Measurements from ENCODE around the gene PARK7.

PARK7 gene

DNA sequence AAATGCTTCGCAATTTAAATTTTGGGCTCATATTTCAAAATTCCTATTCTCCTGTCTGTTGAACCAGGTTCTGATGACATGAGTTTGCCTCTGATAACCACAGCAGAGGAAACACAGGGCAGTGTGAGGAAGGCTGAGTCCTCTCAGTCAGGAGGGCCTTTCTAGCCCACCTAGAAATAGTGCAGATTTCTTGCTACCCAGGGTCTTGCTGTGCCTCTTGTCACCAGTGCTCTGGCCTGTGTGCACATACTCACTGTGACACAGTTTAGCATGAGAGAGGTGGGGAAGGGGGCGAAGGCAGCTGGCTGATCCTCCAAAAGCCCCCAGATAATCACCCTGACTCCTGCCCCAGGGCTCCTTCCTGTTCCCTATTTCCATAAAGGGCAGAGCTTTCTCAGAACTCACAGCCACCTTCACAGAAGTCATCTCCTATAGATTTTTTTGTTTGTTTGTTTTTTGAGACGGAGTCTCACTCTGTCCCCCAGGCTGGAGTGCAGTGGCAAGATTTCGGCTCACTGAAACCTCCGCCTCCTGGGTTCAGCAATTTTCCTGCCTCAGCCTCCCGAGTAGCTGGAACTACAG is 40.9 kb downstream of the PARK7 start:
- Histone ChIP-seq H3K27me3 (ENCODE audit: insufficient read depth, low read depth) (no peaks in the 10 kb centered on the region), H4K20me1 (ENCODE audit: insufficient read depth) (no peaks in the 10 kb centered on the region), H3K4me3 (IDR thresholded peaks at IDR 0.05; ENCODE audit: insufficient read depth, low read depth, low read length) (no peak overlapping the region), H3K4me2 (no peak overlapping the region), H3K4me1 (ENCODE audit: low read depth, poor library complexity, severe bottlenecking) (no peaks in the 10 kb centered on the region), H2AFZ (ENCODE audit: low read depth) (no peak overlapping the region), H3K36me3 (ENCODE audit: insufficient read depth) (no peaks in the 10 kb centered on the region), H3K79me2 (ENCODE audit: insufficient read depth, low read depth) (no peaks in the 10 kb centered on the region), H3K9ac (no peak overlapping the region), H3K27ac (no peak overlapping the region)
- TF ChIP-seq, protein P1, sequence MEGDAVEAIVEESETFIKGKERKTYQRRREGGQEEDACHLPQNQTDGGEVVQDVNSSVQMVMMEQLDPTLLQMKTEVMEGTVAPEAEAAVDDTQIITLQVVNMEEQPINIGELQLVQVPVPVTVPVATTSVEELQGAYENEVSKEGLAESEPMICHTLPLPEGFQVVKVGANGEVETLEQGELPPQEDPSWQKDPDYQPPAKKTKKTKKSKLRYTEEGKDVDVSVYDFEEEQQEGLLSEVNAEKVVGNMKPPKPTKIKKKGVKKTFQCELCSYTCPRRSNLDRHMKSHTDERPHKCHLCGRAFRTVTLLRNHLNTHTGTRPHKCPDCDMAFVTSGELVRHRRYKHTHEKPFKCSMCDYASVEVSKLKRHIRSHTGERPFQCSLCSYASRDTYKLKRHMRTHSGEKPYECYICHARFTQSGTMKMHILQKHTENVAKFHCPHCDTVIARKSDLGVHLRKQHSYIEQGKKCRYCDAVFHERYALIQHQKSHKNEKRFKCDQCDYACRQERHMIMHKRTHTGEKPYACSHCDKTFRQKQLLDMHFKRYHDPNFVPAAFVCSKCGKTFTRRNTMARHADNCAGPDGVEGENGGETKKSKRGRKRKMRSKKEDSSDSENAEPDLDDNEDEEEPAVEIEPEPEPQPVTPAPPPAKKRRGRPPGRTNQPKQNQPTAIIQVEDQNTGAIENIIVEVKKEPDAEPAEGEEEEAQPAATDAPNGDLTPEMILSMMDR (conservative IDR thresholded peaks at IDR 0.05; ENCODE audit: low read depth, low read length), result no peak

DNA sequence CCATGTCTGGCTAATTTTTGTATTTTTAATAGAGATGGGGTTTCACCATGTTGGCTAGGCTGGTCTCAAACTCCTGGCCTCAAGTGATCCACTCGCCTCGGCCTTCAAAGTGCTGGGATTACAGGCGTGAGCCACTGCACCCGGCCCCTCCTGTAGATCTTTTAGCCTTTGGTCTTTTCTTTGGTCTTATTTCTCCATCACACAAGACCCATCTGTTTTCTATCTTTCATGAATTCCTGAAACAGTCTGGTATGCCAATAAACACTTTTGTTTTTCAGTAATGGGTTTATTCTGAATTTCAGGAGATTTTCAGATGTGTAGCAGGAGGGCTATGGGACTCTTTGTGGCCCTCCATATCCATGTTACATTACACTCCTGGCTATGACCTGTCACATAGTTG is 41.4 kb downstream of the PARK7 start:
- H3K9ac ChIP-seq, result no peak overlapping the region
- no peaks in the 10 kb centered on the region for H4K20me1 ChIP-seq (ENCODE audit: insufficient read depth)
- H3K27me3 ChIP-seq (ENCODE audit: insufficient read depth, low read depth), result no peaks in the 10 kb centered on the region
- no peaks in the 10 kb centered on the region for H3K79me2 ChIP-seq (ENCODE audit: insufficient read depth, low read depth)
- no peaks in the 10 kb centered on the region for H3K4me1 ChIP-seq (ENCODE audit: low read depth, poor library complexity, severe bottlenecking)
- H2AFZ ChIP-seq (ENCODE audit: low read depth), result no peak overlapping the region
- H3K4me2 ChIP-seq, result no peak overlapping the region
- TF ChIP-seq, protein P1 (conservative IDR thresholded peaks at IDR 0.05; ENCODE audit: low read depth, low read length), result no peak
- H3K27ac ChIP-seq, result no peak overlapping the region
- H3K4me3 ChIP-seq (IDR thresholded peaks at IDR 0.05; ENCODE audit: insufficient read depth, low read depth, low read length), result no peak overlapping the region
- no peaks in the 10 kb centered on the region for H3K36me3 ChIP-seq (ENCODE audit: insufficient read depth)

DNA sequence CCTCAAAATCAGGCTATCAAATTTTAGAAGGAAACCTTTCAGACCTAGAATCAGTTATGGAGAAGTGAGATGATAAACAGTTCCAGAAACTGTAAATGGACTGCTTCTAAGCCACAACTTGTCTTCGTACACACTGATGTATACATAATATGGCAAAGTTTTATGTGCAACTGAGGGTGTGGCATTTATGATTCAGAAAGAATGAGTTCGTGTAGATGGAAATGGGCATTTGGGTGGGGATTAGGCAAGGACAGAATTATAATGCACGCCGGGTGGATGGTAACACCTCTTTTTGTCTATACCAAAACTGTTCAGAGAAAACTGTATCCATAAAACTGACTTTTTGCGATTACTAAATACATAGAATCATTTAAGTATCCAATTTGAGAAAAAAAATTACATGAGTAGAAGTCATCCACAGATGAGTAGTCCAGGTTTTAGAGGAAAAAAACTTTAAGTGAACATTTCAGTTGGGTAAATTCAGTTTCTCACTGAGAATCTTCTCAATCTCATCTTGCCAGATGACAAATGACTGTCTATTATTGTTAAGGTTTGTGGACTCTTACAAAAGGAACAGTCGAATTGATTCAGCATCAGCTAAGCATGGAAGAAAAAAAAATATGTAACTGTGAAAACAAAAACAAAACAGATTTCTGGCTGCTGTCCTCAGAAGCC is 42.1 kb downstream of the PARK7 start:
- Histone ChIP-seq H3K4me1 (ENCODE audit: low read depth, poor library complexity, severe bottlenecking) (no peaks in the 10 kb centered on the region), H4K20me1 (ENCODE audit: insufficient read depth) (no peaks in the 10 kb centered on the region), H3K27ac (no peak overlapping the region), H3K4me2 (no peak overlapping the region), H3K36me3 (ENCODE audit: insufficient read depth) (no peaks in the 10 kb centered on the region), H3K4me3 (IDR thresholded peaks at IDR 0.05; ENCODE audit: insufficient read depth, low read depth, low read length) (no peak overlapping the region), H3K9ac (no peak overlapping the region), H3K27me3 (ENCODE audit: insufficient read depth, low read depth) (no peaks in the 10 kb centered on the region), H2AFZ (ENCODE audit: low read depth) (no peak overlapping the region), H3K79me2 (ENCODE audit: insufficient read depth, low read depth) (no peaks in the 10 kb centered on the region)
- TF ChIP-seq, protein P1 (conservative IDR thresholded peaks at IDR 0.05; ENCODE audit: low read depth, low read length), result no peak

DNA sequence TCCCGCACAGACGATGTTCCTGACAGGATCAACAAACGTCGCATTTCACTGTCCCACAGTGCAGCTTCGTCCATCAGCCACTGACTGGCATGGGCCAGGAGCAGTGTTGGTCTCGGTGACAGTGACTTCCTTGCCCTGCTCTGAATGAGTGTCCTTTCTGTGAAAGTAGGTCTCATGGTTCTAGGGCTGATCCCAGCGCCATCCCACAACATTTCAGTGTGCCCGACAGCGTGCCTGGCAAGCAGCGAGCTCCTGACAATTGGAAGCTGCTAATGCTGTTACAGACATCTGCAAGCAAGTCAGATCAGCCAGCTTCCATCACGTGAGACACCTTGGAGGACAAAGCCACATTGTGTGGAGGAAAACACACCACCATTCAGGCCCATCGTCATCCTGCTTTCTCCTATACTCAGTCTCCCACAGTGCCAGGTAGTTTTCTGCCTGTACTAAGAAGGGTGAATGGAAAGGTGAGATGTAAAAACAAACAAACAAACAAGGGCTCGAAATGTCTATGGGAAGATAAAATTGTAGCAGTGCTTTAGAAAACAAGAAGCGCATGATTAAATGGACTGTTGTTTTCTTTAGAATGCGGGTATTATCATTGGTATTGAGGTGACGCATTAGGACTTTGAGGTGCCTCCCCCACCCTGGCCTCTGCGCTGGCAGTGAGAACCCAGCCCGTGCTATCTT is 42.7 kb downstream of the PARK7 start:
- TF ChIP-seq, protein P1 (conservative IDR thresholded peaks at IDR 0.05; ENCODE audit: low read depth, low read length), result no peak
- Histone ChIP-seq H3K79me2 (ENCODE audit: insufficient read depth, low read depth) (no peaks in the 10 kb centered on the region), H3K9ac (no peak overlapping the region), H2AFZ (ENCODE audit: low read depth) (no peak overlapping the region), H3K27me3 (ENCODE audit: insufficient read depth, low read depth) (no peaks in the 10 kb centered on the region), H4K20me1 (ENCODE audit: insufficient read depth) (no peaks in the 10 kb centered on the region), H3K4me1 (ENCODE audit: low read depth, poor library complexity, severe bottlenecking) (no peaks in the 10 kb centered on the region), H3K4me3 (IDR thresholded peaks at IDR 0.05; ENCODE audit: insufficient read depth, low read depth, low read length) (no peak overlapping the region), H3K27ac (no peak overlapping the region), H3K4me2 (no peak overlapping the region), H3K36me3 (ENCODE audit: insufficient read depth) (no peaks in the 10 kb centered on the region)

Measured in KMS-11 (cell line).